ENCODE measurements around the gene PRMT7. TPM values are rescaled to one million over a fixed set of nuclear protein-coding genes. Genes with fewer than 3 reads are reported as not detected.

Gene PRMT7
- polyA plus RNA-seq, 3 donors: 15.0 to 41.1 (median 15.2) TPM

DNA sequence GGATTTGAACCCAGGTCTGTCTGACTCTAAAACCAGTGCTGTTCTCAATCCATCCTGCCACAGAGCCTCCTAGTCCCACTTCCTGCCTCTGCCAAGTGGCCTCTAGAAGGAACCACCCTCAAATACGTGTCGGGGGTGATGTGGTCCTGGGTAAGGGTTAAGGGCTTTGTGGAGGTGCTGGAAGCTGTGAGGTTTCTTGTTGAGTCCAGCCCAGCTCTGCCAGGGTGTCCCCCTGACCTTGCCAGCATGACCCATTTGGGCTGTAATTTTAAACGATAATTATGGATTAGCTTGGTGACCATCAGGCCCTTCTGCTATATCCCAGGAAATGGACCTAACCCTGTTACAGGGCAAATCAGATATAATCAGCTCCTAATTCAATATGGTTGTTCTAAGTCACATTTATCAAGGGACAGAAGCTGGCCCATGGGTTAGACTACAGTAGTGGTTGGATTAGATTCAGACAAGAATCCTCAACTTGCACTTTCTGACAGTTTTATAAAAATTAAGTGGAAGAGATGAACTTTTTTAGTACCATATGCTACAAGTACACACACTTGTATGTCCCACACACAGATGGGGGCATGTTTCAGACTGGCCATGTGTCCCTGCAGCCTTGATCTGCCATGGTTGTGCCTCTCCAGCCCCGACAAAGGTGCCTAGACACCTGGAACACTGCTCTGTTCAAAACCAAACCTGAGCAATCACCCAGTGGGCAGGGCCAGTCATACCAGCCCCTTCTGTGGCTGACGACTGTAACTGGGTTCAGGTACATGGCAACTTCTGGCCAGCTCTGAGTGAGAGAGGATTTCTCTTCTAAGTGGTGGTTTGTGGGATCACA is 89.5 kb downstream of the PRMT7 start:
- Histone ChIP-seq H3K9me3 (replicated peaks in 1 of 2; ENCODE audit: control insufficient read depth in 1 of 2, insufficient read depth in 1 of 2, low read length in 2 of 2) (no peaks in the 10 kb centered on the region), H3K4me3 (replicated peaks in 1 of 3; ENCODE audit: low read depth in 2 of 3, low read length in 3 of 3) (no peak overlapping the region), H3K79me2 (ENCODE audit: insufficient read depth, low read length) (no peaks in the 10 kb centered on the region), H3K4me1 (ENCODE audit: control insufficient read depth in 1 of 2, insufficient read depth in 2 of 2, low read length in 2 of 2) (no peaks in the 10 kb centered on the region), H3K4me2 (replicated peaks; ENCODE audit: extremely low read depth, low read length, poor library complexity, severe bottlenecking) (no peak overlapping the region), H3K9ac (ENCODE audit: insufficient read depth, low read length, poor library complexity, severe bottlenecking) (no peak overlapping the region), H4K20me1 (ENCODE audit: insufficient read depth, low read length) (no peaks in the 10 kb centered on the region), H3K27ac (ENCODE audit: low read depth in 1 of 2, low read length in 2 of 2) (no peak overlapping the region), H2AFZ (ENCODE audit: insufficient read depth, low read depth, low read length, poor library complexity, severe bottlenecking) (no peak overlapping the region), H3K36me3 (replicated peaks in 1 of 2; ENCODE audit: control insufficient read depth in 1 of 2, insufficient read depth in 2 of 2, low read length in 2 of 2) (no peaks in the 10 kb centered on the region), H3K27me3 (ENCODE audit: control insufficient read depth in 2 of 2, insufficient read depth in 2 of 2, low read length in 2 of 2) (no peaks in the 10 kb centered on the region)
- intact Hi-C loops (cut with micrococcal nuclease): no loop called here
- no peaks in the 10 kb centered on the region for H3K36me3 Mint-ChIP-seq
- 70% methylated on average over 2 of the region's 5 CpGs for WGBS (ENCODE audit: insufficient coverage)
- no peak overlapping the region for H3K4me3 Mint-ChIP-seq
- peaks cover 1 to 10% (median 5%) of the 10 kb centered on the region in 3 donors for H3K27me3 Mint-ChIP-seq (ENCODE audit: low read depth in 3 of 3)
- H3K9me3 Mint-ChIP-seq: no peaks in the 10 kb centered on the region
- H3K27ac Mint-ChIP-seq: no peak overlapping the region
- H3K4me1 Mint-ChIP-seq: no peaks in the 10 kb centered on the region
- no peak for DNase-seq
- TF ChIP-seq CTCF (IDR thresholded peaks at IDR 0.05): no peak

DNA sequence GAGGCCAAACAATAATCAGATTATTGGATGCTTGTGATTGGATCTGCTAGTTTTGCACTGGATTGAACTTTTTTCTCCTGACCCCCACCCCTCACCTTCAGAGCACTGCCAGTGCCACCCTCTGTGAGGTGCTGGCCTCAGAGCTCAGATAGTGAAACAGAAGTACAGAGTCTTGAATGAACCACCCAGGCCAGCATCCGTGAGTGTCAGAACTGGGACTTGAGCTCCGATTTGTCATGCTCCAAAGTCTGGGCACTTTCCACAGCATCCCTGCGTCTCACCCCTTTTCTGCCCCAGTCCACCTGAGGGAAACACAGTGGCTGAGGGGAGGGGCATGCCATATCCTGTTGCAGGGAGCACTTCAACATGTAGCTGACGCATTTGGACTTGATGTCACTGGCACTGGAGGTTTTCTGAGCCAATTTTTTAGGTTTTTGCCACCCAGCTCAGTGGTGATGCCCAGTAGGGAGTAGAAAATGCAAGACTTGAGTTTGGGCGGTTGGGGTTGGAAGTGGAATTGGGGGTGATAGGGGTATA is 90.2 kb downstream of the PRMT7 start:
- peaks cover under 1 to 9% (median 5%) of the 10 kb centered on the region in 3 donors for H3K27me3 Mint-ChIP-seq (ENCODE audit: low read depth in 3 of 3)
- no peak overlapping the region for H3K4me2 ChIP-seq (replicated peaks; ENCODE audit: extremely low read depth, low read length, poor library complexity, severe bottlenecking)
- H3K9me3 Mint-ChIP-seq: no peaks in the 10 kb centered on the region
- H3K9me3 ChIP-seq (replicated peaks in 1 of 2; ENCODE audit: control insufficient read depth in 1 of 2, insufficient read depth in 1 of 2, low read length in 2 of 2): no peaks in the 10 kb centered on the region
- H3K27me3 ChIP-seq (ENCODE audit: control insufficient read depth in 2 of 2, insufficient read depth in 2 of 2, low read length in 2 of 2): no peaks in the 10 kb centered on the region
- no peak for TF ChIP-seq CTCF (IDR thresholded peaks at IDR 0.05)
- no peak overlapping the region for H3K27ac Mint-ChIP-seq
- 74% methylated on average over 5 of the region's 5 CpGs for WGBS (ENCODE audit: insufficient coverage)
- H3K79me2 ChIP-seq (ENCODE audit: insufficient read depth, low read length): no peaks in the 10 kb centered on the region
- no peaks in the 10 kb centered on the region for H3K4me1 ChIP-seq (ENCODE audit: control insufficient read depth in 1 of 2, insufficient read depth in 2 of 2, low read length in 2 of 2)
- no peak overlapping the region for H2AFZ ChIP-seq (ENCODE audit: insufficient read depth, low read depth, low read length, poor library complexity, severe bottlenecking)
- no peak overlapping the region for H3K27ac ChIP-seq (ENCODE audit: low read depth in 1 of 2, low read length in 2 of 2)
- H4K20me1 ChIP-seq (ENCODE audit: insufficient read depth, low read length): no peaks in the 10 kb centered on the region
- no peak overlapping the region for H3K4me3 ChIP-seq (replicated peaks in 1 of 3; ENCODE audit: low read depth in 2 of 3, low read length in 3 of 3)
- no peaks in the 10 kb centered on the region for H3K4me1 Mint-ChIP-seq
- no peak overlapping the region for H3K4me3 Mint-ChIP-seq
- H3K36me3 ChIP-seq (replicated peaks in 1 of 2; ENCODE audit: control insufficient read depth in 1 of 2, insufficient read depth in 2 of 2, low read length in 2 of 2): no peaks in the 10 kb centered on the region
- intact Hi-C loops (cut with micrococcal nuclease): no loop called here
- H3K36me3 Mint-ChIP-seq: no peaks in the 10 kb centered on the region
- DNase-seq: no peak
- no peak overlapping the region for H3K9ac ChIP-seq (ENCODE audit: insufficient read depth, low read length, poor library complexity, severe bottlenecking)

Measured in CD14-positive monocyte (primary cell).